ENCODE data around the gene SERGEF.

The SERGEF gene

GRCh38 chr11:17748044-17748443, 264.8 kb downstream of the SERGEF start:
- DNase-seq (ENCODE audit: low spot score) = no peak

DNA sequence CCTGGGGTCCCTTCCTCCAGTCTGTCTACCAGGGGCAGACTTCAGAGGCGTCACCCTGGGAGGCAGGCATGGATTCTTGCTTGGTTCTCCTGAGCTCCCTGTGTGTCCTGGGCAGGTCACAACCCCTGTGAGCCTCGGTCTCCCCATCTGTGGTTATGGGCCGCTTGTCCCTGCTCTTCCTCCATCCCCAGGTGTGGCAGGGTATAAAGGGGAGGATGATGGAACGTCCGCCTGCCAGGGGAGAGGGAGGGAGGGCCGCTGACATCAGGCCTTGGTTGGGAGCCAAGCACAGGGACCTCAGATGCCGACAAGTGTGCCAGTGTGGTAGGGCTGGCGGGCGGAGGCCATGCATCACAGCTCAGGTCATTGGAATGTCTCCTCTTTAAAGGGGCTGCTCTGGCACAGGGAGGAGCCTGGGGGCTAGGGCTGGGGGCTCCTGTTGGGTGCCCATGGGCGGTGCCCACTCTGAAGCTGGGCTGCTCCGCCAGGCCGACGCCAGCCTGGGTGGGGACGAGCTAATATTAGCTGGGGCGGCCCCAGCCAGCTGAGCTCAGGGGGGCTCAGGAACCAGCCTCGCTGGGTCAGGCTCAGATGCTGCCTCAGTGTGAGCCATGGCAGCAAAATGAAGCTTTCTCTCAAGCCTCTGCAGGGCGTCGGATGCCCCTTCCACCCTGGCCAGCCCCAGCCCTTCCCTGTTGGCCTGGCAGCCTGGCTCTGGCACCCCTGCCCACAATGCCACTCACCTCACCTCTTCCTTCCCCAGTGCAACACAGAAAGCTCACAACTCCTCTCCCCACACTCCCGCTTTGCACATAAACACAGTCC, 265.5 kb downstream of the SERGEF start:
- DNase-seq (ENCODE audit: low spot score) = no peak

DNA sequence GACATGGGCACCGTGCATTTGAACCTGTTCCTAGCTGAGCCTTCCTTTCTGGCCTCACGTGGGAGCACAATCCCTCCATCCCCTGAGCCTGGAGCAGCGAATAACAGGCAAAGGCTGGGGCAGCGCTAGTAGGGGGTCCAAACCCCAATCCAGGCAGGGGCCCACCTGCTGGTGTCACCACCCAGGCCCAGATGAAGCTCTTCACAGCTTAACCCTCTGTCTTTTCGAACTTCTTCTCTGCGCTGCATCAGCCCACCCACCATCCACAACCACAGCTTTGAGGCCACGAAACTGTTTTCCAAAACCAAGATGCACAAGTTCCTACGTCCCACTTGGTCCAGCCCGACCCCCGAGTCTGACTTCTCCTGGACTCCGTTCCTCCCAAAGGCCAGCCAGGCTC, 266.8 kb downstream of the SERGEF start:
- DNase-seq (ENCODE audit: low spot score) = no peak

- DNase-seq (ENCODE audit: low spot score) = no peak
Observed at GRCh38 chr11:17745023-17745772, 267.6 kb downstream of the SERGEF start.

GRCh38 chr11:17744151-17744940, 268.5 kb downstream of the SERGEF start:
- no peak for DNase-seq (ENCODE audit: low spot score)

DNA sequence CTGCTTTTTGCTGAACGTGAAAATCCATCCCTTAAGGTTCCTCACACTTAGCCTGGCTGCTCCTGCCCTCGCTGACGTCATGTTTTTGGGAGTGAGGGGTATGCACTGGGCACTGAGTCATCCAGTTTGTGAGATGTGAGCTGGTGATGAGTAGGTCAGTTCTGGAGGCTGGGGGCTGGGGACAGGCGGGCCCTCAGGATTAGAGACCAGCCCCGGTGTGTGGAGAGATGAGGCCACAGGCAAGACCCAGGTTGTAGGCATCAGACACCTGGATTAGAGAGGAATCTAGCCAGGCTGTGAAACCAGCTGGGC, 269.1 kb downstream of the SERGEF start:
- no peak for DNase-seq (ENCODE audit: low spot score)

- DNase-seq (ENCODE audit: low spot score) = no peak
Observed at GRCh38 chr11:17743026-17743807, 269.6 kb downstream of the SERGEF start.

GRCh38 chr11:17742019-17742418, 270.8 kb downstream of the SERGEF start:
- no peak for DNase-seq (ENCODE audit: low spot score)

DNA sequence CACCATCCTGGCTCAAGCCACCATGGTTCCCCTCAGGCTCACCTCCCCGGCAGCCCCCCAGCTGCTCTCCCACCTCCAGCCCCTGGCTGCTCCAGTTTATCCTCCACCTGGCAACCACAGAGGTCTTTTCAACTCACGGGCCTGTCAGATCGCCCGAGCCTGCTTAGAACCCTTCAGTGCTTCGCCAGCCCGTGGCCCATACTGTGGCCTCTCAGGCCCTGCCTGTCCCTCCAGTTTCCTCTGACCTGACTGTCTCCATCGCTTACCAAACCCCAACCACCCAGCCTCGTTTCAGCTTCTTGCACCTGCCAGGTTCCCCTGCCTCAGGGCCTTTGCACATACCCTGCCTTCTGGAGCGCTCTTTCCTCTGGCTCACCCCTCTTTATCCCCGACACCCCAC, 271.4 kb downstream of the SERGEF start:
- DNase-seq (ENCODE audit: low spot score) = no peak

GRCh38 chr11:17740649-17741235, 272.1 kb downstream of the SERGEF start:
- DNase-seq (ENCODE audit: low spot score) = no peak

DNA sequence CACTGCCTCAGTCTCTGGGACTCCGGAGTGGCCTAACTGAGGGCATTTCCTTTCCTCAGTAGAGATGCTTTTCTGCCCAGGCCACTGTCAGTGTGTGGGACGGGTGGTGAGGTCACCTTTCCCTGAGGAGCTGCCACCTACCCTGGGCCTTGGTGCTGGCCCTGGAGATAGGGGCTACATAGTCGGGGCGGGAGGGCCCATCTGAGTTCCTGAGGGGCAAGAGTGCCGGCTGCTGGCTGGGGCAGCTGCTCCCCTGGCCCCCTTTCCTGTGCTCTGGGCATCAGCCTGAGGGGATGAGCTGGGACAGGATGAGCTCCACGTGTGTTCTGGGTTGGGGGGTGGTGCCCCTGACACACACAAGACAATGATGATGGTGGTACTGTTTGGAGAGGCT, 272.9 kb downstream of the SERGEF start:
- no peak for DNase-seq (ENCODE audit: low spot score)

GRCh38 chr11:17738151-17738973, 274.5 kb downstream of the SERGEF start:
- DNase-seq (ENCODE audit: low spot score) = no peak
